A549 treated with AZD2906 at 1 μM for 4 hours (cell line): ENCODE data around the gene ZNF106. TPM values are rescaled to one million over a fixed set of nuclear protein-coding genes. Genes with fewer than 3 reads are reported as not detected.

Source experiments
- total RNA-seq: library from RNA; stranded (reverse); fragments of 200-300 nt; extraction: Qiagen RNA extraction; gene quantifications from 5 replicates; pipeline ENCODE4 v1.2.3, GENCODE V29; 2022

Gene ZNF106
- 7.3 to 10.8 TPM (median 9.5 TPM) in 5 replicates for total RNA-seq

DNA sequence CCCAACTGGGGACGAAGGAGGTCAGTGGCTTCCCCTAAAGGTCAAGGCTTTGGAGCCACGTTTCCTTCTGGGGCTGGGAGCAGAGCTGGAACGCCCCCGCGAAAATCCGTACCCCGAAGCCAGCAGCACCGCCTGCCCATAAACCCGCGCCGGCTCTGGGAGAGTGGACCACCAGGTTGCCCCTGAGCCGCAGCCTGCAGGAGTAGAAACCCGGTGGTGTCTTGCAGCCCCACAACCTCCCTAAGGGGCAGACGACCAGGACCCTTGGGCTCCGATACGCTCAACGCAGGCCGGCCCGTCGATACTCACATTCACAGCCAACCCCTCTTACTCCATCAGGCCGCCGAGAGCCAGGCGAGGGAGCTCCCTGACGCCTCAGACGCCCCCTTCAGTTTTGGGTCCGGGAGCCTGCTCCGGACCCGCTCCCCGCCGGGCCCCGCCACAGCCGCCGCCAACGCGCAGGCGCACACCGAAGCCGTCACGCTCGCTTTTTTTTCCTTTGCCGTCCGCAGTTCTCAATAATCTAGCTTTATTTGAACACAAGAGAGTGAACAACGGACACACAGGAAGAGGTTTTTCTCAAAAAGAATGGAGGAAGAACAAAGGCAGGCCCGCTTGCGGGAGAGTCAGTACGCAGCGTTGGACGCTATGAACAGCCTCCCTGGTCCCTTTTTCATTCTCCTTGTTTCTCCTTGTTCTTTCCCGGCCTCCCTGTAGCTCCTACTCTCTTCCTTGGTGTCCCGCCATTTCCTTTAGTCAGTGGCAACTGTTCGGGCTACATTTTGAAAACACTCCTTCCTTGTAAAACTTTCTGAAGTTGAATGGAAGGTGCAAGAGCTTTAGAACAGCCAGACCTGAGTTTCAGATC, at the start of gene ZNF106:
Gene ZNF106 (minus strand): TSS at position 471 of the 868 bp plus-strand sequence. CDS start 18,852 bp downstream, outside the sequence.

DNA sequence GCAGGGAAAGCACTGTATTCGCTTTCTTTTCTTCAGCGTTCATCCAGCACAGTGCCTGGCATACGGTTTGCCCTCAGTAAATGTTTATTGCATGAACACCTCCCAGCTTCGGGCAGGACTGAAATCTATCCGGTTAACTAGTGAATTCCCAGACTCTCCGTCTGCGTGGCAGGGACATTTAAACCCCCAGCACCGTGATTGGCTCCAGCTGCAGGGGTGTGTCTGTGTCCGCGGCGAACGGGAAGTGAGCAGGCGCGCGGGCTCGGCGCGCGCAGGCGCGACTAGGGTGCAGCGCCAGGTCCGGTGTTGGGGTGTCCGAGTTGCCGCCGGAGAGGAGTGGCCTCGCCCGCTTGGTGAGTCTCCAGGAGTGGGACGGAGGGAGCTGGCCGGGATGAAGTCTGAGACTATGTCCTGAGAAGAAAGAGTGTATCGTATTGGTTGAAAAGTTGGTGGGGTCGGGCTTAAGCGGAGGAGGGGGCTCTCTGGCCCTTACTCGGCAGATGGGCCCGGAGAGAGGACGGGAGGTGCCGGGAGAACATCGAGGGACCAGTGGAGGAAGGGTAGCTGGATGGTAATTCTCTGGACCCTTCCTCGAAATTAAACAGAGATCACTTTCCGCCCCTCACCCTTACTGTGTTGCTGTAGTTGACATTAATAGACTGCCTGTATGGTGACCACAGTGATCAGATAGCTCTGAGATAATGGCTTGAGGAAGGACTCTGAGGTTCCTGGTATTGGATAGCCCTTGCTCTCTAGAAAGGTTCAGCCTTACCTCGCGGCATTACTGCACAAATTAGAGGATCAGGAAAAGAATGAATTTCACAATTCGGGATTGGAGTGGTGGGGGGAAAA, 4.6 kb upstream of the ZNF106 start, which contains the start of gene SNAP23:
Gene SNAP23 (plus strand): TSS at position 274 of the 852 bp plus-strand sequence. CDS start 16,213 bp downstream, outside the sequence.

Other genes starting within 250 kb of the ZNF106 start
- gene GANC, start 217.9 kb downstream of the ZNF106 start, total RNA-seq = 5.1 to 8.3 TPM (median 6.1 TPM) in 5 replicates
- gene TMEM87A, start 217.7 kb downstream of the ZNF106 start, total RNA-seq = 25.4 to 35.7 TPM (median 26.9 TPM) in 5 replicates
- 0.17 to 0.36 TPM (median 0.22 TPM) in 5 replicates for gene CAPN3, start 131.6 kb downstream of the ZNF106 start, total RNA-seq
- gene SNAP23, start 4.5 kb upstream of the ZNF106 start, total RNA-seq = 14.4 to 45.6 TPM (median 17.6 TPM) in 5 replicates
- gene LRRC57, start 57.7 kb upstream of the ZNF106 start, total RNA-seq = 10.4 to 13.5 TPM (median 11.9 TPM) in 5 replicates
- 18.4 to 23.8 TPM (median 19.1 TPM) in 5 replicates for gene HAUS2, start 57.7 kb upstream of the ZNF106 start, total RNA-seq
- gene STARD9, start 84.5 kb upstream of the ZNF106 start, total RNA-seq = 1.1 to 1.9 TPM (median 1.6 TPM) in 5 replicates
- gene CDAN1, start 246.0 kb upstream of the ZNF106 start, total RNA-seq = 4.4 to 6.2 TPM (median 6.0 TPM) in 5 replicates